ENCODE results near the gene REV1. TPM values are rescaled to one million over a fixed set of nuclear protein-coding genes. Genes with fewer than 3 reads are reported as not detected.

Gene REV1
- total and polyA plus RNA-seq, 2 of the 4 experiments (the other 2 are of a cell fraction) = 13.4 to 30.1 TPM

GRCh38 chr2:99433340-99433739 lies 56.5 kb downstream of the REV1 start:
- Histone ChIP-seq H3K56ac (ENCODE audit: extremely low read depth, insufficient read depth, low read length) (no peak overlapping the region), H3K23ac (ENCODE audit: low read depth, low read length) (no peak overlapping the region), H3K4me3 (ENCODE audit: insufficient read depth, low read depth, low read length) (no peak overlapping the region), H4K20me1 (ENCODE audit: insufficient read depth, low read length) (peaks cover 30% of the 10 kb centered on the region), H3K9me1 (ENCODE audit: insufficient read depth, low read length) (peaks cover 5% of the 10 kb centered on the region), H3K36me3 (ENCODE audit: control insufficient read depth, insufficient read depth, low read length) (peaks cover 6% of the 10 kb centered on the region; the same call in 1 of the 2 replicates), H3K9ac (ENCODE audit: low read depth, low read length) (no peak overlapping the region), H2AK5ac (ENCODE audit: low read depth, low read length) (no peak overlapping the region), H3K4me2 (ENCODE audit: low read depth, low read length) (no peak overlapping the region), H2BK15ac (ENCODE audit: low read depth, low read length) (no peak overlapping the region), H2AK9ac (replicated peaks; ENCODE audit: low read depth, low read length, poor library complexity) (no peak overlapping the region), H3K14ac (replicated peaks; ENCODE audit: low read depth, low read length) (no peak overlapping the region), H2BK120ac (ENCODE audit: low read depth, low read length) (no peak overlapping the region), H2BK5ac (ENCODE audit: low read depth, low read length, poor library complexity, severe bottlenecking) (no peak overlapping the region), H3K9me3 (ENCODE audit: control insufficient read depth, insufficient read depth, low read length) (no peaks in the 10 kb centered on the region), H3K4me1 (ENCODE audit: control insufficient read depth, insufficient read depth, low read length) (peaks cover 7% of the 10 kb centered on the region), H4K8ac (ENCODE audit: low read depth in 2 of 2, low read length in 2 of 2) (no peak overlapping the region), H4K5ac (ENCODE audit: low read depth, low read length) (no peak overlapping the region), H4K91ac (ENCODE audit: insufficient read depth, low read depth, low read length) (no peak overlapping the region), H3K4ac (ENCODE audit: low read depth, low read length) (no peak overlapping the region), H3K27me3 (ENCODE audit: control insufficient read depth, insufficient read depth, low read length) (no peaks in the 10 kb centered on the region), H3K18ac (ENCODE audit: low read depth, low read length) (no peak overlapping the region), H3K27ac (ENCODE audit: insufficient read depth, low read length) (no peak overlapping the region), H3K79me1 (ENCODE audit: low read depth in 1 of 2, low read length in 2 of 2) (peaks cover 0 to 14% of the 10 kb centered on the region in 2 experiments; a peak in 2 of 4 replicates), H2AFZ (replicated peaks; ENCODE audit: low read length, poor library complexity) (no peak overlapping the region), H2BK20ac (ENCODE audit: low read depth, low read length) (no peak overlapping the region)
- ATAC-seq (ENCODE audit: low read depth) (no peak), DNase-seq (no peak)
- no CpG with 5 or more reads among the region's 2 CpGs for WGBS, 2 experiments (ENCODE audit: extremely low coverage in 2 of 2, insufficient read length in 1 of 2)
- POLR2A ChIA-PET (ENCODE audit: unreplicated experiment) = no interaction called here
- dilution Hi-C loops (cut with HindIII; ENCODE audit: low sequenced_read_pairs, unreplicated experiment) = no loop called here
- no TSS peak for BruUV-seq (replicated peaks)
- CTCF ChIA-PET = interaction anchor here (0.8 kb wide), 1 partner anchor 9 kb away, joined by 3 read pairs; no protein-coding TSS in a partner anchor
- TF ChIP-seq CHD1 (IDR thresholded peaks at IDR 0.05; ENCODE audit: low read depth, low read length) (no peak), RFX5 (IDR thresholded peaks at IDR 0.05; ENCODE audit: low read depth, low read length) (no peak), CEBPB (IDR thresholded peaks at IDR 0.05; ENCODE audit: low read depth, low read length) (no peak)
- in situ Hi-C loops (cut with MboI; ENCODE audit: low sequenced_read_pairs) = no loop called here
- intact Hi-C loops (cut with micrococcal nuclease) = loop anchor here (5.0 kb wide), 1 partner anchor 39 kb away; no protein-coding TSS in a partner anchor
